ENCODE data around the gene MACF1. TPM values are rescaled to one million over a fixed set of nuclear protein-coding genes. Genes with fewer than 3 reads are reported as not detected.
"Not testable (repeated sequence)": the region's sequence is repeated elsewhere in the genome, so short reads cannot be mapped to it uniquely, and the experiment has no call there.

The MACF1 gene
- total RNA-seq, 1 donor: 352 TPM

DNA sequence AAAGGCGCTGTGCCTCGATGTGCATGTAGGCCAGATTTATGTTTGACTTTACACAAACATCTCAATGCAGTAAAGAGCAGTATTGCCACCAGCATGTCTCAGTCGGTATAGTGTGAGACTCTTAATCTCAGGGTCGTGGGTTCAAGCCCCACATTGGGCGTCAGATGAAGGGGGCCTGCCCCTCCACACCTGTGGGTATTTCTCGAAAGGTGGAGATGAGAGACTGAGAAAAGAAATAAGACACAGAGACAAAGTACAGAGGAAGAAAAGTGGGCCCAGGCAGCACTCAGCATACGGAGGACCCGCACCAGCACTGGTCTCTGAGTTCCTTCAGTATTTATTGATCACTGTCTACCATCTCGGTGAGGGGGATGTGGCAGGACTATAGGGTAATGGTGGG, 299.9 kb downstream of the MACF1 start:
- not testable (repeated sequence) for DNase-seq (ENCODE audit: low read depth in 2 of 3, low spot score in 2 of 3)

DNA sequence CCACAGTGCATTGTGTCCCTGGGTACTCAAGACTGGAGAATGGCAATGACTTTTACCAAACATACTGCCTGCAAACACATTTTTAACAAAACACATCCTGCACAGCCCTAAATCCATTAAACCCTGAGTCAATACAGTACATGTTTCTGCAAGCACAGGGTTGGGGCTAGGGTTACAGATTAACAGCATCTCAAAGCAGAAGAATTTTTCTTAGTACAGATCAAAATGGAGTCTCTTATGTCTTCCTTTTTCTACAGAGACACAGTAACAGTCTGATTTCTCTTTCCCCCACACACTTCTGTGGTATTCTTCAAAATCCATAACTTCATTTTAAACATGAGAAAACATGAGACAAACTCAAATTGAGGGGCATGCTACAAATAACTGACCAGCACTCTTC, 300.8 kb downstream of the MACF1 start:
- no peak for DNase-seq (ENCODE audit: low read depth in 2 of 3, low spot score in 2 of 3)

DNA sequence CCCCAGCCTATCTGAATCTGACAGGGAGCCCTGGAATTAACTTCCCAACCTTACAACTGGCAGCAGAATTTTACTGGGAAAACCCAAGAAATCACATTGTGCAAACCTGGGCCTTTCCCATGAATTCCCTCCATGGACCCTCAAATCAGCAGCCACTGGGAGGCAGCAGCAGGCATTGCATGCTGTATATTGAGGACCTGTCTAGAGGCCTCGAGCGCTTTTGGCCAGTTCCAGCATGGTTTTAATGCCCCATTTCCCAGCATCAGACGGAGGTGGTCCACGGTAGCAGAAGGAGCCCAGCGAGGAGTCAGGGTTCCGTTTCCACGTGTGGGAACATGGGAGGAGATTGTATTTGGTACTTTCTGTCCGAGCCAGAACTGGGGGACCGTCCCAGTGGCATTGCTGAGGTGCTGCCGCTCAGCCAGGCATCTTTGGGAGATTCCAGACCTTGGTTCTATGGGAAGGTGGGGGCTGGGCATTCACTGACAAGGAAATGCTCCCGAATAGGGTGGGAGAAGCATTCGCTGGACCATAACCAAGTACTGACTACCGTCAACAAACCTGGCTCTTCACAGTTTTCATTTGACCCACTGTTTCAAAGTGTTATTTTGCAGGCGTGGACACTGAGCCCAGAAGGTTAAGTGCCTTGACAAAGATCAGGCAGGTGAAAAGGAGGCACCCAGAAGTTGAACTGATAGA, 302.9 kb downstream of the MACF1 start:
- DNase-seq (ENCODE audit: low read depth in 2 of 3, low spot score in 2 of 3): no peak

DNA sequence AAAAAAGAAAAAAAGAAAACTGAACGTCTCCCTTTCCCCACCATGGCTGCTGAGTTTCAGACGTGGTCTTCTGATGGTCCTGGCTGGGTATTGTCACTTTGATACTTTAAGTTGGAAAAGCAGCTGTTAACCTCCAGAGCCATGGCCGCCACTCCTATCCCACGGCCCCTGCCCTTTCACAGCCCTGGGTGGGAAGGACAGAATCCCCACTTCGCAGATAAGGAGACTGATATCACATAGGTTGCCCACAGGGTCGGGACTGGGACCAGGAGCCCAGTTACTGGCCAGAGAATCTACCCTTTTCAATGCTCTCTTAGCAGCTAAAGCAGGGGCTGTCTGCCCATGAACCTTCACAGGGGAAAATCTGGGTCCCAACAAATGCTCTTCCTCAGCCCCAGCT, 303.8 kb downstream of the MACF1 start:
- no peak for DNase-seq (ENCODE audit: low read depth in 2 of 3, low spot score in 2 of 3)

DNA sequence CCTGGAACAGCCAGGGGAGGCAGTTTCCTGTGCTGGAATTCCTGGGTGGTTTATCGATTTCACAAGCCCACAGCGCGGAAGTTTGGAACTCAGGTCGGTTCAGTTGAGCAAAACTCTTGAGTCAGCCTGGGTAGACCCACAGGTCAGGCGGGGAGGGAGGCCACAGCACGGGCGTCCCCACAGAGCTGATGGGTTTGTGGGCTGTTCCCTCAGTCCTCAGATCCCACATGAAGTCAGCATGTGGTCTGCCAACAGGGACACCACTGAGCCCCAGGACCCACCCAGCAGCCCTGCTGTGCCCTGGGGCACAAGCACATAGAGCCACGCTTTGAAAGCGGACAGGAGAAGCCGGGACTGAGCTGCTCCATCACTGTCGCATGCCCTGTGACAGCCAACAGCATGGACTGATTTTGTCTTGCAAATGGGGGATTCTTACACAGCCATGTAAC, 304.4 kb downstream of the MACF1 start:
- no peak for DNase-seq (ENCODE audit: low read depth in 2 of 3, low spot score in 2 of 3)

DNA sequence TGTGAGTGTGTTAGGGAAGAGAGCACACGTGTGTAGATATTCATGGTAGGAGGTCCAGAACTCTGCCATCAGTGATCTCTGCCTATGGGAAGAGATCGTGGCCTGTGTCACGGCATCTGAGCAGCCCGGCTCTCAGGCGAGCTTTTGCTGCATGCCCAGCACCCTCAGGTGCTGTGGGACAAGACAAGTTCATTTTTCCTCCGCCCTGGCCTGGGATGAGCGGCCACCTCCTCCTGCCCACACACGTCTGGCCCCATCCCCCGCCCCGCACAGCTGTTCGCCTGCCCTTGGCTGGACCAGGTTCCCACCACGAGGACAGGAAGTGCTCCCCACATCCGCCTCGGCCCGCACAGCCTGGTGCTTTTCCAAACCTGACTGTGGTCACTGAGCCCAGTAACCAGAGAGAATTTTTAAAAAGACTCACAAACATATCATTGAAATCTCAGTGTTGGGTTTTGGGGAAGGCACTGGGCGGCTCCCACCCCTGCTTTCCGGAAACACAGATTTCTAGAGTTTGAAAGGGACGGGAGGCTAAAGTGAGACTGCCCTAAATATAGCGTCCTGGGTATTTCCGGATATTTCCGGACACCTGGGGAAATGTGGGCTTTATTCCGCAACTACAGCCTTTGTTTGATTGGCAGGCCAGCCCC, 305.0 kb downstream of the MACF1 start:
- no peak for DNase-seq (ENCODE audit: low read depth in 2 of 3, low spot score in 2 of 3)

DNA sequence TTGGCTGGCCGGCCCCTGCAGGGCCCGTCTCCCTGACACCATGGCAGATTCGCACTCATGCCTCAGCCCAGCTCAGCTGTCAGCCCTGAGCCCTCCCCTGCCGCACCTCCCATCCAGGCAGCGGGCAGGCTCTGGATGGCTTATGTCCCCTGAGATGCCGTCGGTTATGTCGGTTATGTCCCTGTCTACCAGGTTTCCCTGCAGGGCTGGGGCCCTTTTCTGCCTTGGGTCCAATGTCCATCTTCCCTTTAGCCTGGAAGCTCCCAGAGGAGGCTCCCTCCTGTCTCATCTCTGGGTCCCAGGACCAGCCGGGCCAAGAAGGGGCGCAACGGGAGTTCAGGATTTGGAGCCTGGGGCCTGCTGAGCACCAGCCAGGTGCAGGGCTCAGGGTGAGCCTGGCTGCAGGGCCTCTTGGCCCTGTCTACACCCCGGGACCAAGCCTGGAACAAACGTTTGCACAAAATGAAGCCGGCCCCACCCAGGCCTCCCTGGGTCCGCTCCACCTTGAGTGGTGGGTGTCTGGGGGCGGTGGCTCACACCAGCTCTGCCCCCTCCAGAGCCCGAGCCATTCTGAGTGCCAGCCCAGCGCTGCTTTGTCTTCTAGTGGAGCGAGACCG, 306.2 kb downstream of the MACF1 start:
- not testable (repeated sequence) for DNase-seq (ENCODE audit: low read depth in 2 of 3, low spot score in 2 of 3)

DNA sequence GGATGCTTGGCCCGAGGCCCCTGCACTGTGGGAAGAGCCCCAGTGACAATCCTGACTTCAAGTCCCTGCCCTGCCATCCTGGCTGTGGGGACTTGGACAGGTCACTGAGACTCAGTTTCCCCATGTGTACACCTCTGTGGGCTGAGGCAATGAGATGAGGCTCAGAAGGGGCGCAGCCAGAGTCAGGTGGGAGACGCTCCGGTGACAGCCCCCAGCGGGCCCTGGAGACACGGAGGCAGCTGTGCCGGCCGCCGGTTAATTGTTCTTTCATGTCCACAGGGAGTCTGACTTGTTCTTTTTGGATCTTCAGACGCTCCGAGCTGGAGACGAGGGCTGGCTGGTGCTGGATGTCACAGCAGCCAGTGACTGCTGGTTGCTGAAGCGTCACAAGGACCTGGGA, 307.0 kb downstream of the MACF1 start:
- DNase-seq (ENCODE audit: low read depth in 2 of 3, low spot score in 2 of 3): not testable (repeated sequence)

DNA sequence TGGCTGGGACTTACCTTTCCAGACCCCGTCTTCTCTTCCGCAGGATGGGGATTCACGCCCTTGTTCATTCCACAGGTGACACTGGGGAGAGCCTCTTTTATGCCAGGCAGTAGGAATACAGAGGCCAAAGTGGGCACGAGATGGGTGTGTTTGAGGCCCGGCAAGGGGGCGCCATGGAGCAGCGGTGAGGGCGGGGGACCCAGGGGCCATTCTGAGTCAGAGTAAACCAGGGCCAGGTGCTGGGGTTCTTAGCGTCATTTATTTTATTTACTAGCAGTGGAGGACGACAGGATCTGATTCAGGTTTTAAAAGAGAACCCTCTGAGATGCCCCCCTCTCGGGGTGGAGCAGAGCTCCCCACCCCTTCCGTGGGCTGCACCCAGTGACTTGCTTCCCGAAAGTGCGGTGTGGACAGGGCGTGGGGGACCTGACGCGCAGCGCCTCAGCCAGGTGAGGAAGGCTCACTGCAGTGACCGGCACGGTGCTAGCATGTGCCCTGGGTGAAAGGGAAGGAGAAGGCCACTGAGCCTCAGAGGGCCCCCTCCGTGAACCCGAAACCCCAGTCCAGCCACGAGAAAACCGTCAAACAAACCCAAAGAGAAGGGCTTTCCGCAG, 307.8 kb downstream of the MACF1 start:
- DNase-seq (ENCODE audit: low read depth in 2 of 3, low spot score in 2 of 3): not testable (repeated sequence)

DNA sequence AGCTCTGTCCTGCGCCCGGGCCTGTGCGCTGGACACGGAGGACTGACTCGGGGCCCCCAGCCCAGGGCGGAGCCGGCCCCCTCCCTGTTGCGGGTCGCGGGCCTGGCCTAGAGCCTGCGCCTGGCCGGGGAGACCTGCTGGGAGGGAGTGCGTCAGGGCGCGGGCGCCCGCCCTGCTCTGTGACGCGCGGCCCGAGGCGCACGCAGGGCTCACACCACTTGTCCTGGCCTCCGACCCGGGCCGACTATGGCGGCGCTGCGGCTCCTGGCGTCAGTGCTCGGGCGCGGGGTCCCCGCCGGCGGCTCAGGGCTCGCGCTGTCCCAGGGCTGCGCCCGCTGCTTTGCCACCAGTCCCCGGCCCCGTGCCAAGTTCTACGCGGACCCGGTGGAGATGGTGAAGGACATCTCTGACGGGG, 310.2 kb downstream of the MACF1 start:
- not testable (repeated sequence) for DNase-seq (ENCODE audit: low read depth in 2 of 3, low spot score in 2 of 3)

DNA sequence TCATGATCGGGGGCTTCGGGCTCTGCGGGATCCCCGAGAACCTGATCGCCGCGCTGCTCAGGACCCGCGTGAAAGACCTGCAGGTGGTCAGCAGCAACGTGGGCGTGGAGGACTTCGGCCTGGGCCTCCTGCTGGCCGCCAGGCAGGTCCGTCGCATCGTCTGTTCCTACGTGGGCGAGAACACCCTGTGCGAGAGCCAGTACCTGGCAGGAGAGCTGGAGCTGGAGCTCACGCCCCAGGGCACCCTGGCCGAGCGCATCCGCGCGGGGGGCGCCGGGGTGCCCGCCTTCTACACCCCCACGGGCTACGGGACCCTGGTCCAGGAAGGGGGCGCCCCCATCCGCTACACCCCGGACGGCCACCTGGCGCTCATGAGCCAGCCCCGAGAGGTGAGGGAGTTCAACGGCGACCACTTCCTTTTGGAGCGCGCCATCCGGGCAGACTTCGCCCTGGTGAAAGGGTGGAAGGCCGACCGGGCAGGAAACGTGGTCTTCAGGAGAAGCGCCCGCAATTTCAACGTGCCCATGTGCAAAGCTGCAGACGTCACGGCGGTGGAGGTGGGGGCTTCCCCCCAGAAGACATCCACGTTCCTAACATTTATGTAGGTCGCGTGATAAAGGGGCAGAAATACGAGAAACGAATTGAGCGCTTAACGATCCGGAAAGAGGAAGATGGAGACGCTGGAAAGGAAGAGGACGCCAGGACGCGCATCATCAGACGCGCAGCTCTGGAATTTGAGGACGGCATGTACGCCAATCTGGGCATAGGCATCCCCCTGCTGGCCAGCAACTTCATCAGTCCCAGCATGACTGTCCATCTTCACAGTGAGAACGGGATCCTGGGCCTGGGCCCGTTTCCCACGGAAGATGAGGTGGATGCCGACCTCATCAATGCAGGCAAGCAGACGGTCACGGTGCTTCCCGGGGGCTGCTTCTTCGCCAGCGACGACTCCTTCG, 310.9 kb downstream of the MACF1 start:
- peak in 2 of 3 donors; percentile 37 to 43 for DNase-seq (ENCODE audit: low read depth in 2 of 3, low spot score in 2 of 3)

DNA sequence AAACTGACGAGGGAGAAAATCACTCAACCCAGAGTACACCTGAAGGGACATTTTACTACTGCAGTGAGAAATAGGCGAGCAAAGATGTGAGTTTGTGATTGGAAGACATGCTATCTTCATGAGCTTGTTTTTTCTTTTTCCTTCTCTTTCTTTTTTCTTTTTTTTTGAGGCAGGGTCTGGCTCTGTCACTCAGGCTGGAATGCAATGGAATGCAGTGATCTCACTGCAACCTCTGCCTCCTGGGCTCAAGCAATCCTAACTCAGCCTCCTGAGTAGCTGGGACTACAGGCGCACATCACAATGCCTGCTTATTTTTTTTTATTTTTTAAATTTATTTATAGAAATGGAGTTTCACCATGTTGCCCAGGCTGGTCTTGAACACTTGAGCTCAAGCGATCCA, 312.3 kb downstream of the MACF1 start:
- DNase-seq (ENCODE audit: low read depth in 2 of 3, low spot score in 2 of 3): not testable (repeated sequence)

DNA sequence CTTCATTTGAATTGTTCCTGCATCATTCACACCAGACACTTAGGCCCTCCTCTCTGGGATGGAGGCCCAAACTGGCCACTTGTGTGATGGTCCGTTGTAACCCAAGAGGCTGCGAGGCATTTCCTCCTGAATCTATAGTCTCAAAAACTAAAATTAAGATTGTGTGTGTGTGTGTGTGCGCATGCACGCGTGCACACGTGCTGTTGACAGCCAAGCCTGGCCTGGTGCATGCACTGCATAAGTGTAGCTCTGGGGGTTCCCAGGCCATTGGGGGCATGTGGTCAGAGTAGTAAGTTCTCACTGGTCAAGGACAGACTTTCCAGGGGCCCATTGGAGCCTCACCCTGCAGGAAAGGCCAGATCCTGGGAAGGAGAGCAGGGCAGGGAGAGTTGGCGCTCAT, 313.4 kb downstream of the MACF1 start:
- DNase-seq (ENCODE audit: low read depth in 2 of 3, low spot score in 2 of 3): not testable (repeated sequence)

DNA sequence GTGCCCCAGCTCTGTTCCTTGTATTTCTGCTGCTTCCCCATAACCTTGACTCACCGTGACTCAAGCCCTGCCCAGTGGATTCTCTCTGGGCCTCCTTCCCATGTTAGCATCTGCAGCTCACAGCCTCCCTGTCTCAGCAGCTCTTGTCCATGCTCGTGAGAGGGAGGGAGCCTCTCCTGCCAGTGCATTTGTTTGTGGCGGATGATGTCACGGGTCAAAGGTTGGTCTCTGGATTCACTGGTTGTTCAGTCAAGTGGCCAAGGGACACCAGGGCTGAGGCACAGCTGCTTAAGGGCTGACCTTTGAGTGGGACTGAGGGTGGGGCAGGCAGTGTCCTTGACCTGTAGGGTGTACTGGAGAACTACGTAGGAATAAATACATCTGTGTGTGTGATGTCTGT, 314.9 kb downstream of the MACF1 start:
- DNase-seq (ENCODE audit: low read depth in 2 of 3, low spot score in 2 of 3): not testable (repeated sequence)

DNA sequence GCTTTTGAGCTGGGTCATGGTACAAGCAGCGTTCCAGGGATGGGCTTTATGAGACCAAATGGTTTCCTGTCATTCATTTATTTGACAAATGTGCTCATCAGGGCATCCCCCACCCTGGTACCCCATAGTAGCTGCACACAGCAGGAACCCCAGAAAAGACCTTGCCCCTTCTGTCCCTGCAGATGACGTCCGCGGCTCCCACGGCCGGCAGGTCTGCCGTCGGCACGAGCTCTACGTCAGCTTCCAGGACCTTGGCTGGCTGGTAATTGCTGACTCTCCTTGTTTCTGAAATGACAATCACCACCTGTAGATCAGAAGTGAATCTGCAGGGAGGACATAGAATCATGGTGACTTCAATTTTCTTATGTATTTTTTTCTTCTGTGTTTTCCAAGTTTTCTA, 317.7 kb downstream of the MACF1 start:
- not testable (repeated sequence) for DNase-seq (ENCODE audit: low read depth in 2 of 3, low spot score in 2 of 3)

DNA sequence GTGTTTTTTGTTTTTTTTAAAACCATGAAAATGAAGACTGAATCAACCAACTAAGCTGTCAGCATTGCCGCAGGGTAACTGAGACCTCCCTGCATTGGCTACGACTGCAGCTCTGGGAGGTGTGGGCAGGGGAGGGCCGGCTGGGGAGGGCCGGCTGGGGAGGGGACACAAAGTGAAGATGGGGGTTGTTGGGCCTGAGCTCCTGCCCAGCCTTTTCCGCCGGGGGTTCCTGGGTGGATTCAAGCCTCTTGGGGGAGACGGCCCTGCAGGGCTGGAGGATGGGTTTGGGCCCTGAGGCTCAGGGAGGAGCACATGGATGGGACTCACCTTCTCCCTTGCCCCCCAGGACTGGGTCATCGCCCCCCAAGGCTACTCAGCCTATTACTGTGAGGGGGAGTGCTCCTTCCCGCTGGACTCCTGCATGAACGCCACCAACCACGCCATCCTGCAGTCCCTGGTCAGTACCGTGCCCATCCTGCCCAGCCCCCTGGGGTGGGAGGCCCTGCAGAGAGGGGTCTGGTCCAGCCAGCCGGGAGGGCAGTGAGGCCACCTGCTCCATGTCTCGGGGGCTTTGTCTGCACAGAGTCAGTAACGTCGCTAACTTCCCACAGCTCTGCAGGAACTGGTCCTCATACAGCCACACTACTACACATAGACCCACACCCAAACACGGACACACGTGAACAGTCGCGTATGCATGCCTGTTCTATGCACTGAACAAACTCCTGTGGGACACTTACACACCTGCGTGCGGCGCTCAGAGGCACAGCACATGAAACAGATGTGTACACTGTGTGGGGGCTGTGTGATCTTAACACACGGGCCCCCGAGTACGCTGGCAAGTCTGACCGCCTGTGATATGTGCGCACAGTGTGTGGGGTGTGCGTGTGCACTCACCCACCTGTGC, 318.4 kb downstream of the MACF1 start:
- DNase-seq (ENCODE audit: low read depth in 2 of 3, low spot score in 2 of 3): no peak

DNA sequence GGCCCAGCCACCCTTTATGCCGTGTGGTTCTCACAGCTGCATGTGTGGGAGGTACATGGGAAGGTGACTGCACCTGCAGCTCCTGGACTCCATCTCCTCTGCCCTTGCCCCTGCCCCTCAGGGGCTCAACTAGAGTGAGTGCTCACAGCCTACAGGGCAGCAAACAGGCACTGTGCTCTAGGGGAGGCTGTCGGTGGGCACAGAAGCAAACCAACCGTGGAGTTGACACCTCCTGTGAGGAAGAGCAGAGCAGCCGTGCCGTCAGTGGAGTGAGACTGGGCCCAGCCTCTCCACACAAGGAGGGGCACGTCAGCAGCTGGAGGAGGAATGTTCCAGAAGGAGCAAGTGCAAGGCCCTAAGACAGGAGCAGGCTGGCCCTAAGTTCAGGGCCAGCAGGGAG, 319.7 kb downstream of the MACF1 start:
- DNase-seq (ENCODE audit: low read depth in 2 of 3, low spot score in 2 of 3): no peak

DNA sequence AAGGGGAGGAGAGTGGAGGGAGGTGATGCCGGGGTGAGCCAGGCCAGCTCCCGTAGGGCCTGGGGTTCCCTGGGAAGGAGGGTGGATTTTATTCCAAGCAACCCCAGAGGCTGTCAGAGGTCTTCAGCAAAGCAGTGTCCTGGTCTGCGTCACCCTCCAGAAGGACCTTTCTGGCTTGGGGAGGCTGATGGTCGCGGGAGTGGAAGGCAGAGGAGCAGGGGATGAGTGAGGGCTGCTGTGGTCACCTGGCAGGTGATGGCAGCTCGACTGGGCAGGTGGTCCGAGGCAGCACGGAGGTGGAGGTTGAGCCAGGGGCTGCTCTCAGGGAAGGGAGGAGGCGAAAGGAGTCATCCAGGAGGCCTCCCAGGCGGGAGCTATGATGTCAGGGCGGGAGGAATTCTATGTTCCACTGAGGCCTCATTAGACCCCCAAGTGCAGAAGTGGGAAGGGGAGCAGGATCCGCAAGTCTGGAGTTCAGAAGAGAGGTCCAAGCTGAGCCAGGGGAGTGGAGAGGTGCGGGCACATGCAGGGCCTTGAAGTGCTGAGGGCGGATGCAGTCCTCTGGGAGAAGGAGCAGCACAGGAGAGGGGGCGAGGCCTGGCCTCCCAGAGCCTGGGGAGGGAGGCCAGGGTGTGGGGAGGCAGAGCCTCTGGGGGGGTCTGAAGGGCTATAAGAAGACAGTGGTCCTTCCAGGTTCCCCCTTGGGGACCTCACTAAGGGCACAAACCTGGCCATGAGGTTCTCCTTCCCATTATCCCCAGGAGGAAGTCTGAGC, 320.3 kb downstream of the MACF1 start:
- DNase-seq (ENCODE audit: low read depth in 2 of 3, low spot score in 2 of 3): no peak

All from hematopoietic multipotent progenitor cell (in vitro differentiated cells).